ENCODE results near the gene CD47. TPM values are rescaled to one million over a fixed set of nuclear protein-coding genes. Genes with fewer than 3 reads are reported as not detected.

The CD47 gene
- total and polyA plus RNA-seq, 2 donors from 2014 or later = 61.7 to 104 TPM

- peaks cover 0 to 3% (median 0%) of the 10 kb centered on the region in 3 donors for H3K36me3 ChIP-seq (ENCODE audit: control insufficient read depth in 2 of 3, insufficient read depth in 3 of 3, low read length in 3 of 3)
- TF ChIP-seq CTCF (IDR thresholded peaks at IDR 0.05; ENCODE audit: borderline replicate concordance, extremely low read depth, insufficient read depth) = no peak
- H3K27me3 ChIP-seq (ENCODE audit: control insufficient read depth, insufficient read depth, low read length) = no peaks in the 10 kb centered on the region
- no peak overlapping the region for H3K4me3 ChIP-seq (ENCODE audit: low read length in 3 of 3)
- H3K9ac ChIP-seq (ENCODE audit: low read length in 3 of 3) = no peak overlapping the region
- intact Hi-C loops (cut with DNase I) = no loop called here
- H3K27ac ChIP-seq (ENCODE audit: low read depth in 2 of 2, low read length in 2 of 2) = no peak overlapping the region
- no peaks in the 10 kb centered on the region for H3K4me1 ChIP-seq (ENCODE audit: control insufficient read depth in 2 of 3, insufficient read depth in 2 of 3, low read depth in 1 of 3, low read length in 3 of 3)
- DNase-seq = no peak
- no peaks in the 10 kb centered on the region for H3K9me3 ChIP-seq (ENCODE audit: control insufficient read depth in 2 of 3, insufficient read depth in 1 of 3, low read length in 3 of 3)
- no peak for FAIRE-seq
Measured at GRCh38 chr3:108071368-108071767, 19.5 kb downstream of the CD47 start.

- H3K27ac ChIP-seq (ENCODE audit: low read depth in 2 of 2, low read length in 2 of 2) = no peak overlapping the region
- TF ChIP-seq CTCF (IDR thresholded peaks at IDR 0.05; ENCODE audit: borderline replicate concordance, extremely low read depth, insufficient read depth) = no peak
- intact Hi-C loops (cut with DNase I) = no loop called here
- peaks cover 0 to 3% (median 0%) of the 10 kb centered on the region in 3 donors for H3K36me3 ChIP-seq (ENCODE audit: control insufficient read depth in 2 of 3, insufficient read depth in 3 of 3, low read length in 3 of 3)
- H3K4me3 ChIP-seq (ENCODE audit: low read length in 3 of 3) = no peak overlapping the region
- no peak overlapping the region for H3K9ac ChIP-seq (ENCODE audit: low read length in 3 of 3)
- FAIRE-seq (no peak), DNase-seq (no peak)
- H3K9me3 ChIP-seq (ENCODE audit: control insufficient read depth in 2 of 3, insufficient read depth in 1 of 3, low read length in 3 of 3) = no peaks in the 10 kb centered on the region
- H3K27me3 ChIP-seq (ENCODE audit: control insufficient read depth, insufficient read depth, low read length) = no peaks in the 10 kb centered on the region
- no peaks in the 10 kb centered on the region for H3K4me1 ChIP-seq (ENCODE audit: control insufficient read depth in 2 of 3, insufficient read depth in 2 of 3, low read depth in 1 of 3, low read length in 3 of 3)
Measured at GRCh38 chr3:108070356-108070755, 20.5 kb downstream of the CD47 start.

GRCh38 chr3:108067768-108068167 lies 23.1 kb downstream of the CD47 start:
- Histone ChIP-seq H3K9ac (ENCODE audit: low read length in 3 of 3) (no peak overlapping the region), H3K9me3 (ENCODE audit: control insufficient read depth in 2 of 3, insufficient read depth in 1 of 3, low read length in 3 of 3) (no peaks in the 10 kb centered on the region), H3K27ac (ENCODE audit: low read depth in 2 of 2, low read length in 2 of 2) (no peak overlapping the region), H3K36me3 (ENCODE audit: control insufficient read depth in 2 of 3, insufficient read depth in 3 of 3, low read length in 3 of 3) (peaks cover 0 to 3% (median 0%) of the 10 kb centered on the region in 3 donors), H3K27me3 (ENCODE audit: control insufficient read depth, insufficient read depth, low read length) (no peaks in the 10 kb centered on the region), H3K4me3 (ENCODE audit: low read length in 3 of 3) (no peak overlapping the region), H3K4me1 (ENCODE audit: control insufficient read depth in 2 of 3, insufficient read depth in 2 of 3, low read depth in 1 of 3, low read length in 3 of 3) (no peaks in the 10 kb centered on the region)
- intact Hi-C loops (cut with DNase I) = no loop called here
- DNase-seq = no peak
- no peak for TF ChIP-seq CTCF (IDR thresholded peaks at IDR 0.05; ENCODE audit: borderline replicate concordance, extremely low read depth, insufficient read depth)
- FAIRE-seq = no peak

- H3K9me3 ChIP-seq (ENCODE audit: control insufficient read depth in 2 of 3, insufficient read depth in 1 of 3, low read length in 3 of 3) = no peaks in the 10 kb centered on the region
- H3K27ac ChIP-seq (ENCODE audit: low read depth in 2 of 2, low read length in 2 of 2) = no peak overlapping the region
- FAIRE-seq (no peak), DNase-seq (no peak)
- no peak overlapping the region for H3K9ac ChIP-seq (ENCODE audit: low read length in 3 of 3)
- H3K27me3 ChIP-seq (ENCODE audit: control insufficient read depth, insufficient read depth, low read length) = no peaks in the 10 kb centered on the region
- H3K36me3 ChIP-seq (ENCODE audit: control insufficient read depth in 2 of 3, insufficient read depth in 3 of 3, low read length in 3 of 3) = peaks cover 0 to 3% (median 0%) of the 10 kb centered on the region in 3 donors
- TF ChIP-seq CTCF (IDR thresholded peaks at IDR 0.05; ENCODE audit: borderline replicate concordance, extremely low read depth, insufficient read depth) = no peak
- intact Hi-C loops (cut with DNase I) = no loop called here
- H3K4me3 ChIP-seq (ENCODE audit: low read length in 3 of 3) = no peak overlapping the region
- H3K4me1 ChIP-seq (ENCODE audit: control insufficient read depth in 2 of 3, insufficient read depth in 2 of 3, low read depth in 1 of 3, low read length in 3 of 3) = no peaks in the 10 kb centered on the region
Measured at GRCh38 chr3:108065096-108065495, 25.7 kb downstream of the CD47 start.

Measured in kidney (tissue), 14 donors.